Ramos (cell line): ENCODE results near the gene SRRM4.

Experiments
- in situ Hi-C: fragments of 300-500 bp; cut with MboI; formaldehyde crosslinking; loops from one replicate; pipeline ENCODE4 v1.14.3; 2022; ENCODE audit warnings: low sequenced_read_pairs; ENCODE audit not compliant: unreplicated experiment

Gene SRRM4

DNA sequence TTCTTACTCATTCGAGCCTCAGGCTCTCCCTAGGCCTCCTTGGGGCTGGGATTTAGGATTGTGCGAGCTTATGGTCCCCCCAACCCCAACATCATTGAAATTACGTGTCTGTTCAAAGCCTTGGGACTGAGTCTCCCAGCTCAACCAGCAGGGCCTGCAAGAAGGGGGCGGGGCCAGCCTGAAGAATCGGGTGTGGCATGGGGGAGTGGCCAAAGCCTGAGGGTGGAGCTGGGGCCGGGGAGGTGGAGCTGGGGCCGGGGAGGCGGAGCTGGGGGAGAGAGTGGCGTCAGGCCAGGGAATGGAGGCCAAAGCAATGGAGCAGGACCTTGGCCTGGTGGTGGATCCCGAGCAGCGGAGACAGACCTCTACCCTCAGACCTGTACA is 173.1 kb downstream of the SRRM4 start:
- in situ Hi-C loops, result no loop called here

- in situ Hi-C loops, result no loop called here
Measured at GRCh38 chr12:119156401-119157044, 175.2 kb downstream of the SRRM4 start.

DNA sequence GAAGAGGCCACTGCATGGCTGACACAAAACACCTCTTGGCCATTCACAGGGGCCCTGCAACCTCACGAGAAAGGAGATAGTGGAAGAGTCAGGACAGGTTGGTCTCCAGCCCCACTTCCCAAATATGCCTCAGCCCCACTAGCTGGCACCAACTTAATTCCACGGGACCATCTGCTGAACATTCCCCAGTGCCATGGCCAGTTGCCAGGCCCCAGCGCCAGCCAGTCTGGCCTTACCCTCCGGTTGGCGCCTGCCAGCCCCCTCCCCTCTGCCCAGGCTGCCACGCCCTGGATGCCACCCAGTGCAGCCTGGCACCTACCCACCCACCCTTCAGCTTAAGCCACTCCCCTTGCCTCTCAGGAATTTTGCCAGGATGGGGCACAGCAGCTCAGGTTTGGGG is 176.2 kb downstream of the SRRM4 start:
- in situ Hi-C loops, result no loop called here

DNA sequence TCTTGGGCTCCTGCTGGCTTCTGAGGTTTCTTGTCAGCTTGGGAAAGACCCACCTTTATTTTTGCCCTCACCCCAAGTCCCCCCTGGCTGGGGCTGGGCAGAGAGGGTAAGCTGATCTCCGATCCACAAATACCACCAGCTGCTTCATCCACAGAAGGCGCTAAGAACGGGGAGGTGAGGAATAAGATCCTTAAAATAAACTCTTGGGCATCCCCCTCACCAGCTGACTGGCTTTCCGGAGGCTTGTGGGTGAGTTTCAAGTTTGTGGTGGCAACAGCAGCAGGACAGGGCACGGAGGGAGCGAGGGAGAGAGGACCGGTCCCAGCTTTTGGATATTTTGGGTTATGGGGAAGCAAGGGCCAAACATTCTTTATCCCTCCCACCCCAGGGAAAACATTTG is 176.6 kb downstream of the SRRM4 start:
- in situ Hi-C loops, result no loop called here

GRCh38 chr12:119158402-119158801 is 177.1 kb downstream of the SRRM4 start:
- in situ Hi-C loops, result no loop called here

DNA sequence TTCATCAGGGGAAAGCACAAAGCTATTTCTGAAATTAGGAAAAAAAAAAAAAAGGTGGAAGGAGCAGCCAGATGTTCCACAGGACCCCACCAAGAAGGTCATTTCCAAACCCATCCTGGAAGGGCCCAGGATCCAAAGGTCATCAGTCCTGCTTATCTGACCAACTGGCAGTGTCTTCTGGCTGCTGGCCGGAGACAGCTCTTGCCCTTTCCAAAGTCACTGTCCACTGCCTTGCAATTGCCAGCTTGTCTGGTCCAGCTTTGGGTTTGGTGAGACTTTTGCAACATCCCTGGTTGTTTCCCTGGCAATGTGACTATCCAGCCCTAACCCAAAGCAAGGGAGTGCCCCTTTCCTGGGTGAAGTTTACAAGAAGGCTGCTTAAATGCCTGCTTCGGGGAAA is 178.5 kb downstream of the SRRM4 start:
- in situ Hi-C loops, result no loop called here

- in situ Hi-C loops, result no loop called here
Measured at GRCh38 chr12:119167902-119168301, 186.6 kb downstream of the SRRM4 start.

GRCh38 chr12:119168721-119169120 is 187.4 kb downstream of the SRRM4 start:
- in situ Hi-C loops, result no loop called here

DNA sequence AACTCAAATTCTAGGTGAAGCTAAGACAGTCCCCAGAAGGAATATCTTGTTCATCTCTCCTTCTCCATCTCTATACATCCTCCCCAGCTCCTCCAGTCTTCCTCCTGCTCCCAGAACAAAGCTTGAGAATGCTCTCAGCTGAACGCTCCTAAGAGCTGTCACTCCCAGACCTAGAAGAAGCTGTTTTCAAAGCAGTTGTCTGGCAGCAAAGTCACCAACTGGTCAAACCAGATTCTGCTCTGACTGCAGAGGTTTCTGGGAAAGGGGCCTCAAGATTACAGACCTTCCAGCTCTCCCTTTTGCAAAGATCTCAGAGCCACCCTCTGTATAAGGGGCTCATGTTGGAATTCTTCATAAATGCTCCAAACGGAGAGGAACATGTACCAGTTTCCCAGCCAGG is 187.8 kb downstream of the SRRM4 start:
- in situ Hi-C loops, result no loop called here

DNA sequence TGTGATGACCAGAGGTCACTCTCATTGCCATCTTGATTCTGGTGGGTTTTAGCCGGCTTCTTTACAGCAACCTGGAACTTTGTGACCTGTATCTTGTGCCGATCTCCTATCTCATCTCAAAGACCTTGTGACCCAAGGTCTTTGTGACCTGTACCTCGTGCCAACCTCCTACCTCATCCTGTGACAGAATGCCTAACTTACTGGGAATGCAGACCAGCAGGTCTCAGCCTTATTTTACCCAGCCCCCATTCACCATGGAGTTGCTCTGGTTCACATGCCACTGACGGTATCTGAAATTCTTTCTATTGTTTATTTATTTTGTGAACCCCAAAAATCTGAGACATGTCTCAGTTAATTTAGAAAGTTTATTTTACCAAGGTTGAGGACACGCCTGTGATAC is 189.9 kb downstream of the SRRM4 start:
- in situ Hi-C loops, result no loop called here

GRCh38 chr12:119171691-119172425 is 190.5 kb downstream of the SRRM4 start:
- in situ Hi-C loops, result no loop called here

- in situ Hi-C loops, result no loop called here
Measured at GRCh38 chr12:119175081-119175480, 193.7 kb downstream of the SRRM4 start.

DNA sequence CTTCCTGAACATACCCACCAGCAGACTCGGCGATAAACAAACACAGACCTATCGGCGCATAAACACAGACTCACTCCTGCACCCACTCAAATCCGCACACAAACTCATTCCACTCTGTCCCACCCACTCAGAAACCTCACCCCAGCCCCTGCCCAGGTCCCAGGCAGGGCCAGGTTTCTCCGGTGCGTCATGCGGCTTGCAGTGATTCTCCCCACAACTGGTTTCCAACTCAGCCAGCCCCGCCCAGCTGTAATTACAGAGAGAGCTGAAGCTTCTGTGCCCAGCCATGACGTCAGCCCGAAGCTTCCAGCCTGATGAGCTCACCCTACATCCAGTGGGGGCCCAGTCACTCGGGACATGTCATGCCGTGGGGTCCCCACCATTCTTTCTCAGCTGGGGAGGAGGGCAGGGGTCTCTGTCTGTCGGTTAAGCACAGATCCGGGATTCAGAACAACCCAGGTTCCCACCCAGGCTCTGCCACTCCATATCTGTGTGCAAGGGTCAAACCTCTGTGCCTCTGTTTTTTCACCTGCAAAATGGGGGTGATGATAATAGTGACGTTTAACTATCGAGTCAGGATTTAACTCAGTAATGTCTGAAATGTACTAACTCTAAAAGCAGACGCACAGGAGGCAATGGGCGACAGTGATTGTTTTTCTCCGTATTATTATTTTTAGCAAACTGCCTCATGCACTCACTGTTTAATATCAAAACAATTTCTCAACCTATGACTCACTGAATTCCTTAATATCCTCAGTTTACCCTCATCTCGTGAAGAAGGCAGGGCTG is 195.1 kb downstream of the SRRM4 start:
- in situ Hi-C loops, result no loop called here

DNA sequence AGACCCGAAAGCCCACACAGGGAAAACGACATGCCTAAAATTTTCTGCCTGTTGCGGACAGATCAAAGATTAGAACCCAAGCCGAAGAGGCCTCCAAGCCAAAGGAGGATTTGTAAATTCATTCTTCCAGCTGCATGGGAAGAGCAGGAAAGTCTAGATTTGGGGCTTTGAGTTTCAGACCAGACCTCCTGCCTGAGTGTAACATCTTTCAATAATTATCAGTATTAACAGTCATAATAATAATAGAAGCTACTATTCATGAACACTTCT is 195.7 kb downstream of the SRRM4 start:
- in situ Hi-C loops, result no loop called here

DNA sequence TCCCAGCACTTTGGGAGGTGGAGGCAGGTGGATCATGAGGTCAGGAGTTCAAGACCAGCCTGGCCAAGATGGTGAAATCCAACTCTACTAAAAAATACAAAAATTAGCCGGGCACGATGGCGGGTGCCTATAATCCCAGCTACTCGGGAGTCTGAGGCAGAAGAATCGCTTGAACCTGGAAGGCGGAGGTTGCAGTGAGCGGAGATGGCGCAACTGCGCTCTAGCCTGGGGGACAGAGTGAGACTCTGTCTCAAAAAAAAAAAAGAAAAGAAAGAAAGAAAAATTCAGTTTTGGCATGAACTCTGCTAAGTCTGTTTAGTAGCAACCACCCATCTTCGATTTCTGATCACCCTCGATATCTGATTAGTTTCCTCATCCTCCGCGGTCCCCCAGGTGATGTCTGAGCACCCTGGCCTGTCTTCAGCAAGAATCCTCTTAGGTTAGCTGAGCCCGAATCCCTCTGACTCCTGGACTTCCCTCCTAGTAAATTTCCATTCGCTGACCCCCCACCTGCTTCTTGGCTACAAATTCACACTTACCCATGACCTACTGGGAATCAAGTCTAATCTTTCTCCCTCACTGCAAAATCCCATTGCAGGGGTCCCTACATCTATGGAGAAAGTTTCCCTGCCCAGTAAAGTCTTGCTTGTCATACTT is 196.5 kb downstream of the SRRM4 start:
- in situ Hi-C loops, result no loop called here

- in situ Hi-C loops, result no loop called here
Measured at GRCh38 chr12:119178544-119179334, 197.4 kb downstream of the SRRM4 start, which contains the start of gene HSPB8. Gene HSPB8, plus strand, starts transcription at chr12:119178931. Its CDS starts 382 bp downstream, at chr12:119179313.

GRCh38 chr12:119179335-119180021 is 198.1 kb downstream of the SRRM4 start:
- in situ Hi-C loops, result no loop called here

GRCh38 chr12:119180380-119181040 is 199.2 kb downstream of the SRRM4 start:
- in situ Hi-C loops, result no loop called here

- in situ Hi-C loops, result no loop called here
Measured at GRCh38 chr12:119181202-119181601, 199.9 kb downstream of the SRRM4 start.
